Measurements from ENCODE around the gene RNF224.
A peak's percentile ranks its signal among the peaks of the same experiment; 100 is the strongest.

The RNF224 gene

DNA sequence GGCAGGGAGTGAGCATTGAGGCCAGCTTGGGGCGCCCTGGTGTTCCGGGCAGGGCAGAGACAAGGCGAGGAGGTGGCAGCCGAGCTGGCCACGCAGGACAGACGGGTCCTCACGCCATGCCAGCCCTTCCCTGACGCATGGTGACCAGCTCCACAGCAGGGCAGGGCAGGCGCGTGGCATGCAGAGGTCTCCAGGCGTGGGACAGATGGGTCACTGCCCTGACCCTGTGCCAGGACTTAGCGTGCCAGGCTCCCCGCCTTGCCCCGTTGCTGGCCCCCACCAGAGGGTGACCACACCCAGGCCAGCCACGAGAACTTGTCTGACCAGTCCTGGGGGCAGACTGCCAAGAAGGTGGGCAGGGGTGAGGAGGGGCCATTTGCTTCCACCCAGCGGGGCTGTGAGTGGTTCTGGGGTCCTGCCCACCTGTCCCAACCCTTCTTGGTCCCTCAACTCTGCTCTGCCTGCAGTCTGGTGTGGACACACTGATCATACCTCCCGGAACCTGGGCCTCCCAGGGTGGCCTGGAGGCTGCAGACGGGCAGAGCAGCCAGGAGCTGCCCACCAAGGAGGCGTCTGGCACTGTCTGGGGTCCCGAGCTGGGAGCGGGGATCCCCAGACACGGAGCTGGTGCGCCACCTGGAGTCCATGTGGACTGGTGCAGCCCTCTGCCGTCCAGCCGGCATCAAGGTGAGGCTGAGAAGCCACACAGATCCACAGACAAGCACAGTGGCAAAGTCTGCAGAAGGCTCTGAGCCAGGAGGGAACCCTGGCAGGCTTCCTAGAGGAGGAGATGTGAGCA lies at the start of gene RNF224:
RNF224 (plus strand) TSS at position 449 of the 799 bp plus-strand sequence. CDS start 834 bp downstream, outside the sequence.
- peak; percentile 83 for DNase-seq (ENCODE audit: low spot score)

- no peak for DNase-seq (ENCODE audit: low spot score)
Measured at GRCh38 chr9:137178201-137178938, 48.9 kb upstream of the RNF224 start.

- DNase-seq (ENCODE audit: low spot score) = no peak
Measured at GRCh38 chr9:137178939-137179630, 48.2 kb upstream of the RNF224 start.

GRCh38 chr9:137179761-137180160 lies 47.5 kb upstream of the RNF224 start:
- DNase-seq (ENCODE audit: low spot score) = no peak

- DNase-seq (ENCODE audit: low spot score) = no peak
Measured at GRCh38 chr9:137180491-137180890, 46.8 kb upstream of the RNF224 start.

DNA sequence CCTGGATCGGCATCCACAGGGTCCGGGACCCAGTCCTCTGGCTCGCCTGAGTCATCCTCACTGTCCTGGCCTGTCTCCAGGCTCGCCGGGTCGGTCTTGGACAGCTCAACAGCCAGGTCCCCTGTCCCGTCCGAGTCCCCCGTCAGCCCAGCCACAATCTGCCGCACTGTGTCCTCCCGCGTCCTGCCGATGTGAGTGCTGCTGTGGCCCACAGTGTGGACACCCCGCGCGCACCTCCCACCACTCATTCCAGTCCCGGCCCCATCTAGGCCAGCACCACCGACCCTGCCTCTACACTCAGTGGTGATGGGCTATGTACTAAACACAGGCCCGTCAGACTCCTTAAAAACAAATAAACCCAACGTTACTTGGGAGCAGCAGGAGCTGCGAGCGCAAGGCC lies 45.6 kb upstream of the RNF224 start:
- DNase-seq (ENCODE audit: low spot score) = no peak

- DNase-seq (ENCODE audit: low spot score) = no peak
Measured at GRCh38 chr9:137182836-137183235, 44.5 kb upstream of the RNF224 start.

GRCh38 chr9:137183980-137184595 lies 43.2 kb upstream of the RNF224 start:
- DNase-seq (ENCODE audit: low spot score) = no peak

- DNase-seq (ENCODE audit: low spot score) = no peak
Measured at GRCh38 chr9:137184881-137185660, 42.2 kb upstream of the RNF224 start.

- no peak for DNase-seq (ENCODE audit: low spot score)
Measured at GRCh38 chr9:137185921-137186320, 41.4 kb upstream of the RNF224 start.

DNA sequence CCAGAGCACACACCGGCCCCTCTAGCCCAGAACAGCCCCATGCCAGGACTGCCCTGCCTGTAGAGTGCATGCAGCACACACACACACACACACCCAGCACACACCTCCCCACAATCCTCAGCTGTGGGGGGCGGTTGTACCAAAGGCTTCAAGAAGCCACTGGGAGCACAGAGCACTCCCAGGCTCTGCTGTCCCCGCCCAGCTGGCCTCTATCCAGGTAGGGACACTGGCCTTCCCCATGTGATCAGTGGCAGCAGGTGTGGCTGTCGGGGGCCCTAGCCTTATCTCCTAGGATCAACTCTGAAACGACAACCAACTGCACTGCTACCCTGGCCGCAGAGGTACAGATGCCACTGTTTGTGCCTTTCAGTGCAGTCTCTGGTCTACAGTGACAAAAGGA lies 40.9 kb upstream of the RNF224 start:
- no peak for DNase-seq (ENCODE audit: low spot score)

DNA sequence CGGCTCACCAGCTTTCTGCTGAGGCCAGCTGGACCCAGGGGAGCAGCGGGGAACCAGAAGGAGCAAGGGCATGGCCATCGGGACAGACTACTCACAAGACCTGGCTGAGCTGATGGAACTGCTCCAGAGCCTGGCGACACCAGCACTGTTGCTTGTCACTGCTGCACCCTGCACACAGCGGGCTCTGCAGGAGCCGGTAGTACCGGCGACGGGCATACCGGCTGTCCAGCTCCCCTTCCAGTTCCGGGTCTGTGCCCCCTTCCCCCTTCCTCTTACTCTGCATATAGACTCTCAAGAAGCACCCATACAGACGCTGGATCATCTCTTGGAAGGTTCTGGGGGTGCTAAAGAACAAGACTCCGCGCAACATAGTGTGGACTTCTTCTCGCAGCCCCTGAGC lies 39.9 kb upstream of the RNF224 start:
- DNase-seq (ENCODE audit: low spot score) = no peak

DNA sequence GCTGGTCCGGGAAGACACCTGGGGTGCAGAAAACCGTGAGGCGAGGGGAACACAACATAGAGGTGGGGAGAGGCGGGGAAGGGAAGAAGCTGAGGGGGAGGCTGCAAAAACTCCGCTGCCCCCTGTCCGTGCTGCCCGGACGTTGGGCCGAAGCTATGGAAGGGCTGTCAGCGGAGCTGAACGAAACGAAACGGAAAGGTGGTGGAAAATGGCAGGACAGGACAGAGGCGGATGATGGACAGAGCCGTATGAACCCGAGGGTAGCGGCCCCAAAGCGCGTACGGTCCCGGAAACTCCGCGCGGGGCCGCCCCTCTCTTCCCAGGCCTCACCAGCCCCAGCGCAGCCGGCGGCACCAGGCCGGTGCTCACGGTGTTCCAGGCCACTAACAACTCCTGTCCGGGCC lies 39.2 kb upstream of the RNF224 start:
- no peak for DNase-seq (ENCODE audit: low spot score)

DNA sequence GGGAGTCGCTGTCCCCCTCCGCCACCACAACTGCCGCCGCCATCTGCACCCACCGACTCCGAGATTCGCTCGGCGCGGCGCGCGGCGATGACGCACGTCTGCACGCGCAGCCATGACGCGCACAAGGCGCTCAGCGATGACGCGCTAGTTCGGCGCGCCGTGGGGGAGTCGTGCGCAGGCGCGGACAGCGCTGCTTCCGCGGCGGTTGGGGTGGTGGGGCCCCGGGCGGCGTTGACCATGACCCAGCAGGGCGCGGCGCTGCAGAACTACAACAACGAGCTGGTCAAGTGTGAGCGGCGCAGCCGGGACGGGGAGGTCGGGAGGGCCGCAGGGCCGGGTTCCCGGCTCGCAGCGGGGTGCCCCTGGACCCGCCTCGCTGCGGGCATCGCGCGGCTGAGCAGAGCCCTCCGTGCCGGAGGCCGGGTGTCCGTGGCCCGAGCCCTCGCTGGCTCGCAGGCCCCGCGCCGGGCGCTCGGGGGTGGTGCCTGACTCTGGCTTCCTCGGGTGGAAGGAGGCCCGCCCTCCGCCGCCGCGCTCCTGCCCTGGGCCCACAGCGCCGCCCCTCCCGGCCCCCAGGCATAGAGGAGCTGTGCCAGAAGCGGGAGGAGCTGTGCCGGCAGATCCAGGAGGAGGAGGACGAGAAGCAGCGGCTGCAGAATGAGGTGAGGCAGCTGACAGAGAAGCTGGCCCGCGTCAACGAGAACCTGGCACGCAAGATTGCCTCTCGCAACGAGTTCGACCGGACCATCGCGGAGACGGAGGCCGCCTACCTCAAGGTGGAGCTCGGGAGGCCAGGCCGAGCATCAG lies 38.6 kb upstream of the RNF224 start, which contains the start of the genes ANAPC2 and SSNA1:
ANAPC2 (minus strand) TSS at position 71 of the 807 bp plus-strand sequence; CDS start at position 43, 28 bp downstream.
SSNA1 (plus strand) TSS at position 187 of the 807 bp plus-strand sequence; CDS start at position 238, 51 bp downstream.
- peak; percentile 92 for DNase-seq (ENCODE audit: low spot score)

DNA sequence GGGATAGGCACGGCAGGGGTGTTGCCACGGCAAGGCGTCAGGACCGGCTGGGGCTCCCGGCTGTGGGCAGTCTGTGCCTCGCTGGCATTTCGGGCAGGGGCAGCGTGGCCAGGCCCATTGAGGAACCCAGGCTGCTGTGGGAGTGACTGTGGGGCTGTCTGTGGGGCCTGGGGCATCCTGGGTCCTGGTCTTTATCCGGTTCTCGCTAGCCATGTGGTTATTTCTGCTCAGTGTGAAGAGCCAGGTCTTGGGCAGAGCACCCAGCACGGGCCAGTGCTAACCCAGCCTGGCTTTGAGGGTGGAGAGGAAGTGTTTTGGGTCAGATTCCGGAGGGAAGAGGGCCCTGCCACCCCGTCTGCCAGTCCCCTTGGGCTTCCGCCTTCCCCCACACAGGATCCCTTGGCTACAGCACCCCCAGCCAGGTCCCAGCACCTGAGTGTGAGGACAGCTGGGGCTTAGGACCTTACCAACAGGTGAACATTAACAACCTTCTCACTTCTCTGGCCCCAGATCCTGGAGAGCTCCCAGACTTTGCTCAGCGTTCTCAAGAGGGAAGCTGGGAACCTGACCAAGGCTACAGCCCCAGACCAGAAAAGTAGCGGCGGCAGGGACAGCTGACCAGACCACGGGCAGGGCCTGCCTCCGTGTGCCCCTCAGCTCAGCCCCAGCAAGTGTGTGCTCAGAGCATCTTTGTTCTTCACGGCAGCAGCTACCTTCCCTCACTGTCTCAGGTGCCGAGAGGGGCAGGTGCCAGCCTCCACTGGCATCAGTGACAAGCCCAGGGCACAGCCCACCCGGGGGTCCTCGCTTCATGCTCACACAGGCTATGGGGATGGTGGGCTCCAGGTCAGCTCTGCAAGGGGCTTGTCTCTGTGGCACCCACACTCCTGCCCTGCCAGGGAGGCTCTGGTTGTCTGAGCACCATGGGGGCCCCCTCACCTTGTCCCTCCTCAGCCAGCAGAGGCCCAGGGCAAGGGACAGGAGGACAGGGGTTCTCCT lies 37.7 kb upstream of the RNF224 start:
- DNase-seq (ENCODE audit: low spot score) = no peak

DNA sequence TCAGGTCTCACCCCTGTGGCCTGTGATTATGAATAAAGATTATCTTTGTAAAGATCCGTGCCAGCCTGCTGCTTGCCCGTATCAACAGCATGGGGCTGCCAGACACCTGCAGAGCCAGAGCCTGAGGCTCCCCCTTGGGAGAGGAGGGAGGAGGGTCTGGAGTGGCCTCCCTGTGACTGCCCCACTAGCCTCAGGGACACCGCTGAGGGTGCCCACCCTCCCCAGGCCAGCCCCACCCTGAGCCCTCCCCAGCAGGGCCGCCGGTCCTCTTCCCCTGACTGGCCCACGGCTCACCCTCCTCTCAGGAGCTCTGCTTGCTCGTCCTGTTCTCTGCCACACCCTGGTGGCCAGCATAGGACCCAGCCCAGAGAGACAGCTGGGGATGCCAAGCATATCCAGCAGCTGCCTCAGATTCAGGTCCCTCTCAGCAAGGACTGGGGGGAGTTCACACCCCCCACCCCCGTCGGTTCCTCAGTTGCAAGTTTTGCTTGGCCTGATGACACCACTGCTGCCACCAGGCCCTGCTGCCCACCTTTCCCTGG lies 36.9 kb upstream of the RNF224 start:
- DNase-seq (ENCODE audit: low spot score) = no peak

- DNase-seq (ENCODE audit: low spot score) = no peak
Measured at GRCh38 chr9:137191245-137191644, 36.1 kb upstream of the RNF224 start.

DNA sequence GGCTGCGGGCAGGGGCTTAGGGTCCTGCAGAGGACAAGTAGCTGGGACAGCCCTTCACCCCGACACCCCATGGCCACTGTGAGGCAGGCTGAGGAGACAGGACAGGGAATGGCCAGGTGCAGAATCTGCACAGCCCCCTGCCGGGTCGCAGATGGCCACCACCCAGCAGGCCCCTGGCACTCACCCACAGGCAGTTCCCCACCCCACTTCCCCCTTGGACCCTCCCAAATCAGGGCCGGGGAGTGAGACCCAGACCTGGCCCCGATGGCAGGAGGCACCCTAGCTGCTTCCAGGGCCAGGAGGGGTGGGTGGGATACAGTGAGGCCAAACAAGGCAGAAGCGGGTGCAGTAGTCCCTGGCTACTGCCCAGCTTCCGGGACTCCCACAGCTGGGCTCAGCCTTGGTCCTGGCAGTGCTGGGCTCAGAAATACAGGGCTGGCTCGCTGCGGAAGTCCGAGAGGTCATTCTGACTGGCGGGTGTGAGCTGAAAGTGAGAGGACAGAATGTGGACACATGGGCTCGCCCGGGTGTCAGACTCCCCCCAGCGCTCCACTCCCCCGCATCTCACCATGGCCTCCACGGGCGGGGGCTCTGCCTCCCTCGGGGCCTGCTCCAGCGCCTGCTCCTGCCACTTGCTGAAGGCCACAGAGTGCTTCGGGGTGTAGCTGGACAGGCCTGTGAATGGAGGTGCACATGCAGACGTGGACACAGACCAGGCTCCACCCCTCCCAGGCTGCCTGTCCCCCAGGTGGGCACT lies 35.4 kb upstream of the RNF224 start:
- no peak for DNase-seq (ENCODE audit: low spot score)
